Activated CD4-positive, alpha-beta memory T cell treated with anti-CD3 and anti-CD28 coated beads for 36 hours (primary cell): ENCODE results near the gene KNSTRN. TPM values are rescaled to one million over a fixed set of nuclear protein-coding genes. Genes with fewer than 3 reads are reported as not detected.

Source experiments
- CTCF ChIA-PET: fragments of 350-600 bp; sonication (Branson Sonifier 250); formaldehyde crosslinking; loops from one replicate; lab custom pipeline; 2021; ENCODE audit warnings: antibody characterized with exemption, inconsistent platforms; lab: Charles Lee
- POLR2A ChIA-PET: fragments of 350-600 bp; sonication (Branson Sonifier 250); formaldehyde crosslinking; loops from one replicate; lab custom pipeline; 2021; ENCODE audit warnings: antibody characterized with exemption; lab: Charles Lee
- DNase-seq: peaks from one replicate; pipeline ENCODE4 v3.0.0-alpha.2; 2020
- H3K27ac Mint-ChIP-seq: one replicate; pipeline ENCODE4 v1.8.0; 2021; ENCODE audit warnings: mixed read lengths
- H3K27me3 Mint-ChIP-seq: one replicate; pipeline ENCODE4 v1.8.0; 2021; ENCODE audit warnings: mixed read lengths
- H3K36me3 Mint-ChIP-seq: one replicate; pipeline ENCODE4 v1.8.0; 2021; ENCODE audit warnings: mixed read lengths
- H3K4me1 Mint-ChIP-seq: one replicate; pipeline ENCODE4 v1.8.0; 2021; ENCODE audit warnings: low read depth, mixed read lengths
- H3K4me3 Mint-ChIP-seq: one replicate; pipeline ENCODE4 v1.8.0; 2021; ENCODE audit warnings: mild to moderate bottlenecking, mixed read lengths
- H3K9me3 Mint-ChIP-seq: one replicate; pipeline ENCODE4 v1.8.0; 2021; ENCODE audit warnings: mixed read lengths
- intact Hi-C: fragments of 100-400 bp; cut with micrococcal nuclease; formaldehyde crosslinking; loops from one replicate; pipeline ENCODE4 v1.15.1; 2023
- total RNA-seq, 2 experiments: library from RNA; stranded (reverse); gene quantifications; one replicate each; pipeline ENCODE4 v1.2.3, GENCODE V29; 2021

The KNSTRN gene
- total RNA-seq, 2 experiments from 2014 or later: 59.8 to 61.5 TPM

- Mint-ChIP-seq H3K36me3 (no peaks in the 10 kb centered on the region), H3K9me3 (no peaks in the 10 kb centered on the region), H3K27me3 (no peaks in the 10 kb centered on the region), H3K27ac (no peak within 1 kb of the TSS), H3K4me3 (peak within 1 kb of the TSS; percentile 74), H3K4me1 (peaks cover 5% of the 10 kb centered on the region)
- ChIA-PET CTCF (interaction anchor here (1.0 to 3.3 kb wide), 7 partner anchors 10 to 232 kb away, joined by 3 to 21 read pairs (median 5); partner anchors contain the start of gene CCDC9B), POLR2A (interaction anchor here (0.9 kb wide), 1 partner anchor 565 kb away, joined by 3 read pairs; no protein-coding TSS in a partner anchor)
- intact Hi-C loops: loop anchor here (1.0 to 5.0 kb wide), 2 partner anchors 10 to 36 kb away; partner anchors contain the start of gene INAFM2
- DNase-seq: peak; percentile 94
Observed at GRCh38 chr15:40357723-40358470, 24.6 kb upstream of the KNSTRN start, which contains the start of gene DISP2. DISP2 (plus strand) TSS chr15:40358219; CDS start chr15:40358322, 103 bp downstream.

GRCh38 chr15:40358471-40359353 lies 23.8 kb upstream of the KNSTRN start:
- ChIA-PET CTCF (interaction anchor here (1.8 to 3.3 kb wide), 3 partner anchors 10 to 21 kb away, joined by 11 to 21 read pairs (median 15); no protein-coding TSS in a partner anchor), POLR2A (no interaction called here)
- peak overlapping the region; percentile 68 for H3K4me3 Mint-ChIP-seq
- intact Hi-C loops: loop anchor here (1.0 to 5.0 kb wide), 2 partner anchors 10 to 36 kb away; partner anchors contain the start of gene INAFM2
- peak; percentile 39 for DNase-seq
- H3K27me3 Mint-ChIP-seq: no peaks in the 10 kb centered on the region
- H3K9me3 Mint-ChIP-seq: no peaks in the 10 kb centered on the region
- no peaks in the 10 kb centered on the region for H3K36me3 Mint-ChIP-seq
- H3K27ac Mint-ChIP-seq: no peak overlapping the region
- H3K4me1 Mint-ChIP-seq: peaks cover 5% of the 10 kb centered on the region

GRCh38 chr15:40360015-40360414 lies 22.5 kb upstream of the KNSTRN start:
- intact Hi-C loops: no loop called here
- ChIA-PET POLR2A (no interaction called here), CTCF (interaction anchor here (0.8 kb wide), 1 partner anchor 22 kb away, joined by 3 read pairs; no protein-coding TSS in a partner anchor)
- H3K27ac Mint-ChIP-seq: no peak overlapping the region
- no peaks in the 10 kb centered on the region for H3K9me3 Mint-ChIP-seq
- H3K27me3 Mint-ChIP-seq: no peaks in the 10 kb centered on the region
- H3K4me1 Mint-ChIP-seq: peaks cover 5% of the 10 kb centered on the region
- H3K36me3 Mint-ChIP-seq: no peaks in the 10 kb centered on the region
- no peak for DNase-seq
- no peak overlapping the region for H3K4me3 Mint-ChIP-seq

GRCh38 chr15:40361640-40362039 lies 20.9 kb upstream of the KNSTRN start:
- H3K27ac Mint-ChIP-seq: no peak overlapping the region
- CTCF ChIA-PET: no interaction called here

GRCh38 chr15:40363611-40364010 lies 18.9 kb upstream of the KNSTRN start:
- ChIA-PET CTCF (interaction anchor here (0.7 kb wide), 1 partner anchor 24 kb away, joined by 3 read pairs; no protein-coding TSS in a partner anchor), POLR2A (no interaction called here)
- no peak for DNase-seq
- Mint-ChIP-seq H3K4me3 (no peak overlapping the region), H3K36me3 (no peaks in the 10 kb centered on the region), H3K9me3 (no peaks in the 10 kb centered on the region), H3K27me3 (no peaks in the 10 kb centered on the region), H3K27ac (no peak overlapping the region), H3K4me1 (peaks cover 20% of the 10 kb centered on the region)
- intact Hi-C loops: no loop called here

More at GRCh38 chr15:40361640-40362039, 20.9 kb upstream of the KNSTRN start:
- DNase-seq: no peak
- Mint-ChIP-seq H3K4me1 (peaks cover 9% of the 10 kb centered on the region), H3K4me3 (no peak overlapping the region), H3K36me3 (no peaks in the 10 kb centered on the region), H3K9me3 (no peaks in the 10 kb centered on the region), H3K27me3 (no peaks in the 10 kb centered on the region)
- POLR2A ChIA-PET: no interaction called here
- intact Hi-C loops: no loop called here

GRCh38 chr15:40364251-40364650 lies 18.3 kb upstream of the KNSTRN start:
- H3K4me1 Mint-ChIP-seq: peaks cover 16% of the 10 kb centered on the region
- intact Hi-C loops: no loop called here
- H3K4me3 Mint-ChIP-seq: no peak overlapping the region
- no peaks in the 10 kb centered on the region for H3K9me3 Mint-ChIP-seq
- CTCF ChIA-PET: no interaction called here
- H3K27me3 Mint-ChIP-seq: no peaks in the 10 kb centered on the region
- DNase-seq: no peak
- no peak overlapping the region for H3K27ac Mint-ChIP-seq
- POLR2A ChIA-PET: no interaction called here
- no peaks in the 10 kb centered on the region for H3K36me3 Mint-ChIP-seq

- ChIA-PET CTCF (interaction anchor here (1.0 to 5.2 kb wide), 3 partner anchors 23 to 57 kb away, joined by 4 to 49 read pairs (median 15); partner anchors contain the start of gene CCDC9B), POLR2A (no interaction called here)
- no peaks in the 10 kb centered on the region for H3K27me3 Mint-ChIP-seq
- no peak for DNase-seq
- peaks cover 16% of the 10 kb centered on the region for H3K4me1 Mint-ChIP-seq
- H3K9me3 Mint-ChIP-seq: no peaks in the 10 kb centered on the region
- intact Hi-C loops: loop anchor here (5.0 kb wide), 1 partner anchor 72 kb away; no protein-coding TSS in a partner anchor
- no peak overlapping the region for H3K4me3 Mint-ChIP-seq
- H3K36me3 Mint-ChIP-seq: no peaks in the 10 kb centered on the region
- H3K27ac Mint-ChIP-seq: no peak overlapping the region
Observed at GRCh38 chr15:40365016-40365415, 17.5 kb upstream of the KNSTRN start.

- H3K27me3 Mint-ChIP-seq: no peaks in the 10 kb centered on the region
- H3K4me3 Mint-ChIP-seq: no peak overlapping the region
- DNase-seq: no peak
- H3K4me1 Mint-ChIP-seq: peaks cover 16% of the 10 kb centered on the region
- CTCF ChIA-PET: interaction anchor here (1.0 to 5.2 kb wide), 6 partner anchors 17 to 56 kb away, joined by 4 to 49 read pairs (median 14); partner anchors contain the start of genes CCDC9B and KNSTRN
- H3K36me3 Mint-ChIP-seq: no peaks in the 10 kb centered on the region
- intact Hi-C loops: loop anchor here (5.0 kb wide), 1 partner anchor 71 kb away; no protein-coding TSS in a partner anchor
- H3K9me3 Mint-ChIP-seq: no peaks in the 10 kb centered on the region
- POLR2A ChIA-PET: no interaction called here
- no peak overlapping the region for H3K27ac Mint-ChIP-seq
Observed at GRCh38 chr15:40365624-40366456, 16.7 kb upstream of the KNSTRN start.

GRCh38 chr15:40366457-40367370 lies 15.8 kb upstream of the KNSTRN start:
- no peaks in the 10 kb centered on the region for H3K27me3 Mint-ChIP-seq
- ChIA-PET CTCF (interaction anchor here (0.7 to 5.2 kb wide), 9 partner anchors 9 to 56 kb away, joined by 3 to 49 read pairs (median 13); partner anchors contain the start of genes CCDC9B, DISP2 and KNSTRN), POLR2A (no interaction called here)
- H3K36me3 Mint-ChIP-seq: no peaks in the 10 kb centered on the region
- H3K9me3 Mint-ChIP-seq: no peaks in the 10 kb centered on the region
- peak overlapping the region; percentile 71 for H3K4me3 Mint-ChIP-seq
- no peak overlapping the region for H3K27ac Mint-ChIP-seq
- DNase-seq: no peak
- H3K4me1 Mint-ChIP-seq: peaks cover 16% of the 10 kb centered on the region
- intact Hi-C loops: loop anchor here (5.0 kb wide), 1 partner anchor 71 kb away; no protein-coding TSS in a partner anchor

- intact Hi-C loops: loop anchor here (5.0 kb wide), 1 partner anchor 70 kb away; no protein-coding TSS in a partner anchor
- Mint-ChIP-seq H3K4me3 (peak overlapping the region; percentile 71), H3K36me3 (no peaks in the 10 kb centered on the region), H3K9me3 (no peaks in the 10 kb centered on the region), H3K27me3 (no peaks in the 10 kb centered on the region), H3K4me1 (peaks cover 16% of the 10 kb centered on the region), H3K27ac (peak overlapping the region; percentile 2)
- POLR2A ChIA-PET: interaction anchor here (1.0 kb wide), 1 partner anchor 36 kb away, joined by 3 read pairs; no protein-coding TSS in a partner anchor
- no peak for DNase-seq
- CTCF ChIA-PET: interaction anchor here (0.7 to 5.2 kb wide), 14 partner anchors 10 to 77 kb away, joined by 3 to 49 read pairs (median 8); partner anchors contain the start of genes CCDC9B, DISP2, IVD and KNSTRN
Observed at GRCh38 chr15:40367371-40367685, 15.2 kb upstream of the KNSTRN start.
